GM23248 (cell line): ENCODE measurements around the gene FAM241A. TPM values are rescaled to one million over a fixed set of nuclear protein-coding genes. Genes with fewer than 3 reads are reported as not detected.
A peak's percentile ranks its signal among the peaks of the same experiment; 100 is the strongest.
"Not testable (repeated sequence)": the region's sequence is repeated elsewhere in the genome, so short reads cannot be mapped to it uniquely, and the experiment has no call there.

Source experiments
- DNase-seq: peaks from one replicate; pipeline ENCODE4 v3.0.0-alpha.2; 2015
- H2AFZ ChIP-seq: fragments of 200-600 bp; sonication (generic); 2 replicates; pipeline ENCODE4 v1.6.1; 2016; ENCODE audit warnings: antibody characterized with exemption
- H3F3A ChIP-seq: fragments of 200-600 bp; sonication (generic); 2 replicates; pipeline ENCODE4 v1.6.1; 2016; ENCODE audit warnings: mild to moderate bottlenecking, antibody characterized with exemption, mixed run types; ENCODE audit not compliant: insufficient read depth
- H3K27ac ChIP-seq: fragments of 200-600 bp; sonication (generic); 2 replicates; pipeline ENCODE4 v1.5.1; 2016; ENCODE audit warnings: mild to moderate bottlenecking
- H3K27me3 ChIP-seq: fragments of 200-600 bp; sonication (generic); replicated peaks from 2 replicates; pipeline ENCODE4 v1.6.1; 2016; ENCODE audit warnings: mild to moderate bottlenecking; ENCODE audit not compliant: insufficient read depth
- H3K36me3 ChIP-seq: fragments of 200-600 bp; sonication (generic); 2 replicates; pipeline ENCODE4 v1.6.1; 2016; ENCODE audit warnings: low read depth, mild to moderate bottlenecking
- H3K4me1 ChIP-seq: fragments of 200-600 bp; sonication (generic); 2 replicates; pipeline ENCODE4 v1.6.1; 2016; ENCODE audit warnings: mild to moderate bottlenecking; ENCODE audit not compliant: insufficient read depth
- H3K4me2 ChIP-seq: fragments of 200-600 bp; sonication (generic); one replicate; pipeline ENCODE4 v1.6.1; 2016; ENCODE audit warnings: mild to moderate bottlenecking; ENCODE audit not compliant: unreplicated experiment
- H3K4me3 ChIP-seq: fragments of 200-600 bp; sonication (generic); 2 replicates; pipeline ENCODE4 v1.5.1; 2016; ENCODE audit warnings: mild to moderate bottlenecking
- H3K79me2 ChIP-seq: fragments of 200-600 bp; sonication (generic); 2 replicates; pipeline ENCODE4 v1.6.1; 2016; ENCODE audit warnings: mild to moderate bottlenecking; ENCODE audit not compliant: insufficient read depth
- H3K9ac ChIP-seq: fragments of 200-600 bp; sonication (generic); 2 replicates; pipeline ENCODE4 v1.6.1; 2016; ENCODE audit warnings: mild to moderate bottlenecking
- H3K9me2 ChIP-seq: fragments of 200-600 bp; sonication (generic); 2 replicates; pipeline ENCODE4 v1.6.1; 2016; ENCODE audit warnings: mixed run types, mild to moderate bottlenecking, moderate library complexity; ENCODE audit not compliant: insufficient read depth
- H3K9me3 ChIP-seq: fragments of 200-600 bp; sonication (generic); one replicate; pipeline ENCODE4 v1.6.1; 2017; ENCODE audit warnings: low read depth
- H4K20me1 ChIP-seq: fragments of 200-600 bp; sonication (generic); 2 replicates; pipeline ENCODE4 v1.6.0; 2016; ENCODE audit not compliant: insufficient read depth
- EZH2 ChIP-seq: fragments of 200-600 bp; sonication (generic); IDR thresholded peaks from 2 replicates; pipeline ENCODE4 v1.6.1; 2018; ENCODE audit warnings: antibody characterized with exemption, mild to moderate bottlenecking; ENCODE audit not compliant: insufficient read depth, poor library complexity, severe bottlenecking
- EZH2phosphoT487 ChIP-seq: fragments of 200-600 bp; sonication (generic); IDR thresholded peaks from 2 replicates; pipeline ENCODE4 v1.6.1; 2018; ENCODE audit warnings: antibody characterized with exemption, moderate library complexity, mild to moderate bottlenecking, low read depth; ENCODE audit not compliant: insufficient read depth
- WGBS, 2 experiments: methylation state at CpG; one replicate each; pipeline ENCODE4 v1.1.6; 2015 to 2017; ENCODE audit warnings: low lambda C conversion rate in 2 of 2, low coverage in 1 of 2; ENCODE audit errors: missing lambda C conversion rate in 2 of 2; 5-methylcytosine and 5-hydroxymethylcytosine counted together
- in situ Hi-C: fragments of 300-500 bp; cut with MboI; formaldehyde crosslinking; loops from 2 replicates; pipeline ENCODE4 v1.15.0; 2020
- polyA plus RNA-seq: library from polyadenylated mRNA; unstranded; fragments of >200 nt; fragmentation: Nextera tagmentation; extraction: Ambion mirVana; gene quantifications from 2 replicates; pipeline ENCODE4 v1.2.1, GENCODE V29; 2016
- total RNA-seq: library from RNA; depleted of rRNA; stranded (reverse); fragments of >200 nt; shearing (Covaris generic); gene quantifications from 2 replicates; pipeline ENCODE4 v1.2.3, GENCODE V29; 2014

The FAM241A gene
- total and polyA plus RNA-seq, 2 experiments from 2014 or later: 5.2 to 6.2 TPM

- Histone ChIP-seq H3K9ac (no peak overlapping the region), H3K79me2 (peaks cover 5% of the 10 kb centered on the region; the same call in 1 of the 2 replicates), H4K20me1 (no peaks in the 10 kb centered on the region), H3K4me2 (no peak overlapping the region), H3K4me1 (peaks cover 28% of the 10 kb centered on the region), H3K9me2 (no peaks in the 10 kb centered on the region), H3K27me3 (no peaks in the 10 kb centered on the region), H3K27ac (no peak overlapping the region), H3K4me3 (no peak overlapping the region), H3K36me3 (no peaks in the 10 kb centered on the region), H3F3A (peaks cover 21% of the 10 kb centered on the region), H3K9me3 (no peaks in the 10 kb centered on the region), H2AFZ (no peak overlapping the region)
- DNase-seq: no peak
- no peak for TF ChIP-seq EZH2phosphoT487
- no peak for TF ChIP-seq EZH2
- in situ Hi-C loops: no loop called here
Measured at GRCh38 chr4:112167794-112168193, 22.5 kb downstream of the FAM241A start.

- no peak overlapping the region for H3K27ac ChIP-seq
Measured at GRCh38 chr4:112168719-112169500, 23.7 kb downstream of the FAM241A start.

GRCh38 chr4:112170451-112170993 lies 25.3 kb downstream of the FAM241A start:
- Histone ChIP-seq H4K20me1 (no peaks in the 10 kb centered on the region), H3K9me2 (no peaks in the 10 kb centered on the region), H3K9me3 (no peaks in the 10 kb centered on the region), H3K27me3 (no peaks in the 10 kb centered on the region), H3K9ac (peak overlapping the region; percentile 71), H3K4me3 (no peak overlapping the region; the same call in 1 of the 2 replicates), H3K4me2 (peak overlapping the region; percentile 75), H2AFZ (peak overlapping the region; percentile 77), H3K79me2 (peaks cover 5% of the 10 kb centered on the region; the same call in 1 of the 2 replicates), H3K4me1 (peaks cover 41% of the 10 kb centered on the region), H3K27ac (peak overlapping the region; percentile 86), H3F3A (peaks cover 21% of the 10 kb centered on the region), H3K36me3 (no peaks in the 10 kb centered on the region)
- TF ChIP-seq EZH2phosphoT487 (peak; percentile 88; the same call in 1 of the 2 replicates), EZH2 (no peak)
- WGBS, 2 experiments: 2 to 7% methylated on average over 3 of the region's 3 CpGs
- DNase-seq: peak; percentile 96
- in situ Hi-C loops: no loop called here

More at GRCh38 chr4:112168719-112169500, 23.7 kb downstream of the FAM241A start:
- no peak for DNase-seq
- Histone ChIP-seq H3K79me2 (peaks cover 5% of the 10 kb centered on the region; the same call in 1 of the 2 replicates), H3K27me3 (no peaks in the 10 kb centered on the region), H3K4me1 (peaks cover 35% of the 10 kb centered on the region), H3K9me2 (no peaks in the 10 kb centered on the region), H4K20me1 (no peaks in the 10 kb centered on the region), H3K9me3 (no peaks in the 10 kb centered on the region), H3K4me3 (no peak overlapping the region), H3F3A (peaks cover 21% of the 10 kb centered on the region), H2AFZ (peak overlapping the region; percentile 41; the same call in 1 of the 2 replicates), H3K9ac (no peak overlapping the region), H3K4me2 (no peak overlapping the region), H3K36me3 (no peaks in the 10 kb centered on the region)
- in situ Hi-C loops: no loop called here
- TF ChIP-seq EZH2phosphoT487 (no peak), EZH2 (no peak)
- WGBS, 2 experiments: 93 to 95% methylated on average over 13 of the region's 13 CpGs

- H3F3A ChIP-seq: peaks cover 21% of the 10 kb centered on the region
- H2AFZ ChIP-seq: peak overlapping the region; percentile 77
- H3K4me3 ChIP-seq, in situ Hi-C loops, H3K36me3 ChIP-seq, H3K9me2 ChIP-seq, H4K20me1 ChIP-seq, H3K79me2 ChIP-seq, H3K27me3 ChIP-seq, H3K9me3 ChIP-seq: not testable (repeated sequence)
- peak overlapping the region; percentile 86 for H3K27ac ChIP-seq
- H3K4me2 ChIP-seq: peak overlapping the region; percentile 75
- H3K9ac ChIP-seq: peak overlapping the region; percentile 71
- H3K4me1 ChIP-seq: peaks cover 41% of the 10 kb centered on the region
- 91 to 93% methylated on average over 16 of the region's 16 CpGs for WGBS, 2 experiments
- DNase-seq: peak; percentile 22
Measured at GRCh38 chr4:112171051-112171763, 26.0 kb downstream of the FAM241A start.
